GM19397 (cell line): Measurements from ENCODE around the gene PDGFRA.
A peak's percentile ranks its signal among the peaks of the same experiment; 100 is the strongest.

ENCODE experiments used
- ATAC-seq: cut with Tn5 transposase; IDR thresholded peaks from one replicate; pipeline ENCODE4 v1.9.1; 2021; ENCODE audit warnings: mild to moderate bottlenecking, moderate library complexity; ENCODE audit not compliant: unreplicated experiment

The PDGFRA gene

DNA sequence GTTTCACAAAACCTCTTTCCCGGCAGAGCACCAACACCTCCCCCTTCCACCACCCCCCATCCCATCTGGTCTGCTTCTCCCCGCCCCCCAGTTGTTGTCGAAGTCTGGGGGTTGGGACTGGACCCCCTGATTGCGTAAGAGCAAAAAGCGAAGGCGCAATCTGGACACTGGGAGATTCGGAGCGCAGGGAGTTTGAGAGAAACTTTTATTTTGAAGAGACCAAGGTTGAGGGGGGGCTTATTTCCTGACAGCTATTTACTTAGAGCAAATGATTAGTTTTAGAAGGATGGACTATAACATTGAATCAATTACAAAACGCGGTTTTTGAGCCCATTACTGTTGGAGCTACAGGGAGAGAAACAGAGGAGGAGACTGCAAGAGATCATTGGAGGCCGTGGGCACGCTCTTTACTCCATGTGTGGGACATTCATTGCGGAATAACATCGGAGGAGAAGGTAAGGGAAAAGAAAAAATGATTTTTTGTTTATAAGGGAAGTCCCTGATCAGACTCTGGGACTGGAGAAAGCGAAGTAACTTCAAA is at the start of gene PDGFRA:
PDGFRA (plus strand) TSS at position 333 of the 541 bp plus-strand sequence. CDS start 29,476 bp downstream, outside the sequence.
- ATAC-seq: no peak

- no peak for ATAC-seq
These were observed 44.5 kb upstream of the PDGFRA start for GRCh38 chr4:54184581-54184980.

DNA sequence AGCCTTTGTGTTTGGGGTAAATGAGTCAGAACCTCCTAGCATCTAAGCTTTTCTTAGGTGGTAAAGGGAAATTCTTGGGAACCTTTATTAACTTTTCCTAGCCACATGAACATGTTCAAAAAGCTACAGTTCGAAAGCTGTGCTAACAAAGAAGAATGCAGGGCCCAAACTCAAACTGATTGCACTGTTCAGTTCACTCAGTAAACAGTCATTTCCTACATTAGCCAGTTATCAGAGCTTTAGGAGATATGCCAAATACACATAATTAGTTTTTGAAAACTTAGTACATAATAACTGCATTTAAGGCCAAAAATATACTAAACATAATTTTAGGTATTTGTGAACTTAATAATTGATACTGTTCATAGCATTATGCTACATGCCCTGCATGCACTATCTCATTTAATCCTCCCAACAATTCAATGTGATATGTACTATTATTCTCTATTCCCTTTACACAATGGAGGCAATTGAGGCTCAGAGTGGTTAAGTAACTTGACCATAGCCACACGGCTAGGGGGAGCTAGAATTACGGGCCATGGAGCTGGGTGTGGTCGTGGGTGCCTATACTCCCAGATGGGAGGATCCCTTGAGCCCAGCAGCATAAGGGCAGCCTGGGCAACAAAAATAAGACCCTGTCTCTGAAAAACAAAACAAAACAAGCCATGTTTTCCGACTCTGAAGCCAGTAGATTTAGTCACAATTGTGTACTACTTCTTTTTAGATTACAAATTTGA is 43.9 kb upstream of the PDGFRA start:
- ATAC-seq: no peak

- ATAC-seq: no peak
These were observed 43.2 kb upstream of the PDGFRA start for GRCh38 chr4:54185866-54186265.

DNA sequence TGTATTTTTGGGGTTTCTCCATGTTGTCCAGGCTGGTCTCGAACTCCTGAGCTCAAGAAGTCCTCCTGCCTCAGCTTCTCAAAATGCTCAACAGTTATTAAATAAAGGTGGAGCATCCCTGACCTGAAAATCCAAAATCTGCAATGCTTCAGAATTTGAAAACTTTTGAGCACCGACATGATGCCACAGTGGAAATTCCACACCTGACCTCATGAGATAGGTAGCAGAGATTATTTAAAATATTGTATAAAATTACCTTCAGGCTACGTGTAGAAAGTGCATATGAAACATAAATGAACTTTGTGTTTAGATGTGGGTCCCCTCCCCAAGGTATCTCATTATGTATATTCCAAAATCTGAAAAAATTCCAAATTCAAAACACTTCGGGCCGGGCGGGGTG is 42.7 kb upstream of the PDGFRA start:
- ATAC-seq: no peak

GRCh38 chr4:54187148-54187547 is 41.9 kb upstream of the PDGFRA start:
- no peak for ATAC-seq

GRCh38 chr4:54189140-54189539 is 40.0 kb upstream of the PDGFRA start:
- ATAC-seq: no peak

GRCh38 chr4:54192811-54193210 is 36.3 kb upstream of the PDGFRA start:
- no peak for ATAC-seq

- no peak for ATAC-seq
These were observed 31.2 kb upstream of the PDGFRA start for GRCh38 chr4:54197926-54198325.

DNA sequence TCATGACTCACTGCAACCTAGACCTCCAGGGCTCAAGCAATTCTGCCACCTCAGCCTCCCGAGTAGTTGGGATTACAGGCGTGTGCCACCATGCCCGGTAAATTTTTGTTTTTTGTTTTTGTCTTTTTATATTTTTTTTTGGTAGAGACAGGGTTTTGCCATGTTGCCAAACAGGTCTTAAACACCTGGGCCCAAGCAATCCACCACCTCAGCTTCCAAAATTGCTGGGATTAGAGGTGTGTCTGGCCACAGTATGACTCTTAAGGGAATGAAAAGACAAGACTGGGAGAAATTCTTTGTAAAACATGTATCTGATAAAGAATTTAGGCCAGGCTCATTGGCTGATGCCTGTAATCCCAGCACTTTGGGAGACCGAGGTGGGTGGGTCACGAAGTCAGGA is 29.2 kb upstream of the PDGFRA start:
- ATAC-seq: no peak

GRCh38 chr4:54209617-54210016 is 19.5 kb upstream of the PDGFRA start:
- no peak for ATAC-seq

- no peak for ATAC-seq
These were observed 16.1 kb upstream of the PDGFRA start for GRCh38 chr4:54213001-54213400.

DNA sequence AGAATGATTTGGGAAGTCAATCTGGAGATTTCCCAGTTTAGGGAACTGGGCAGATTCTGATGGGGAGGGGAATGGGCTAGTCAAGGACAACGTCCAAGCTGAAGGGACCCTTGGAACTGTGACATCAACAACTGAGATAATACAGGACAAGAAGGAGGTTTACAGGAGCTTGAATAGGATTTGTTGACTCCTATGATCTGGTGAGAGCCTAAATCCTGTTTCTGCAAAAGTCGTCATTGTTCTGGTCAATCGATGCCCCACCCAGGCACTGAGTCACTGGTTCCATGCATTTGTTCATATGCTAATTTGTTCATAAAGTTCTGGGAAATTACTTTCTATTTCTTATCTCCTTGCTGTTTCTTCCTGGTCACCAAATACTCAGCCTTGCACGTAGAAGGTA is 15.3 kb upstream of the PDGFRA start:
- ATAC-seq: no peak

- no peak for ATAC-seq
These were observed 13.6 kb upstream of the PDGFRA start for GRCh38 chr4:54215379-54216077.

- ATAC-seq: peak; percentile 69
These were observed 11.2 kb upstream of the PDGFRA start for GRCh38 chr4:54217642-54218495.

GRCh38 chr4:54218736-54219135 is 10.4 kb upstream of the PDGFRA start:
- no peak for ATAC-seq

GRCh38 chr4:54224996-54225597 is 4.0 kb upstream of the PDGFRA start:
- no peak for ATAC-seq

DNA sequence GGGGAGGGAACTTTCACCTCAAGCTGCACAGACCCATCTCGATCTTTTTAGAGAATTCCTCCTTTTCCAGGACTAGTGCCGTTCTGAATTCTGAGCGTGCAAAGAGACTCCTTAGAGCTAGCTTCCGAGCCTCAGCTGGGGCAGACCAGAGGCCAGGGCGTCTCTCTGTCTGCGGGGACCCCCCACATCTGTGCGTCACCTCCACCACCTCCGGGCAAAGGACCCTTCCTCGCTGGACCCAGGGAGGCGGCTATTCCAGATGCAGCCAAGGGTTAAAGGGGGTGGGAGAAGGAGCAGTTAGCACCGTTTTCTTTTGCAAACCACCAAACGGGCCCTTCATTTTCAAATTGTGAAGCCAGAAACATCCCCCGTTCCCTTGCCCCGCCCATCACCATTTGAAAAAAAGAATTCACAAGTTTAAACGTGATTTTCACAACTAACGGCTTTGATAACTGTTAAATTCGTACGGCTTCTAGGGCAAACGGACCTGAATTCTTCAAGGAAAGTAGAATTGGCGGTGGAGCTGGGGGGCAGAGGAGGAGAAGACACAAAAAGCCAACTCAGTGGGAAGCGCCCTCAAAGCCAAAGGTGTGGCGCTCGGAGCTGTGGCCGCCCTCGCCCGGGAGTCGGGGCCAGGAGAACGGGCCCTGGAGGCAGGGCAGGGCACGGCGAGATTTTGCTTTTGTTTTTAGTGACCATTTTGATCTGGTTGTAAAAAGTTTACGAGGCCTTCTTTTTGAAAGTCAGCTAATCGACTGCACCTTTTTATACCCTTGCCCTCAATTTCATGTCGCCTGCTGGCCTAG is 3.3 kb upstream of the PDGFRA start:
- ATAC-seq: no peak

- ATAC-seq: no peak
These were observed 2.5 kb upstream of the PDGFRA start for GRCh38 chr4:54226404-54227255.
